GM19043 (cell line): ENCODE data around the gene SNAPIN.
"Not testable (repeated sequence)": the region's sequence is repeated elsewhere in the genome, so short reads cannot be mapped to it uniquely, and the experiment has no call there.

Experiments
- ATAC-seq: cut with Tn5 transposase; IDR thresholded peaks from one replicate; pipeline ENCODE4 v1.9.1; 2021; ENCODE audit warnings: low read depth; ENCODE audit not compliant: unreplicated experiment

The SNAPIN gene

DNA sequence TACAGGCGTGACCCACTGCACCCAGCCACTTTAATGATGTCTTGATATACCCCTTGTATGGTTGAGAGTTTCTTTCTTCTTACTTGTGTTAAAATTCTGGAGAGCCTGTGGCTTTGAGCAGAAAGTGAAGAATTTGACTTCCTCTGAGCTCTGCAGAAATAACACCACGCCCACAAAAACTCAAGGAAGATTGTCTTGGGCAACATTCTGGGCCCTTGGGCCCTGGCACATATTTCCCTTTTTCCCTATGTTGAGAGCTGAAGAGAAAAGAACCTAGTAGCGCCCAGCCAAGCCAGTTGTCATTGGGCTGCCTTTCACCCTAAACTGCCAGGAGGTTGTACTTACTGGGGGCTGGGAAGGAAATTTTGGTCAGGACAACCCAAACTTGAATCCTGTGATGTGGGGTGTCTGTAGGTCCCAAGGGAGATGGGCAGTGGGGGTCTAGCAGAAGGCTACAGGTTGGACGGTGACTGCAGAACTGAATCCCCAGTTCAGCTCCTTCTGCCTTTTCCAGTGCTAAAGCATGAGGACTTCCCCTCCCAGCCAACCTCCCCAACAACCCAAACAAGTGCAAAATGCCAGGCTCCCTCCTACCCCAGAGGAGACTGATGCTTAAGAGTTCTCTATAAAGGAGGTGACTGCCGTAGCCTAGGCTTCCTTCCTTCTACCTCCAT lies 11.7 kb upstream of the SNAPIN start:
- no peak for ATAC-seq

DNA sequence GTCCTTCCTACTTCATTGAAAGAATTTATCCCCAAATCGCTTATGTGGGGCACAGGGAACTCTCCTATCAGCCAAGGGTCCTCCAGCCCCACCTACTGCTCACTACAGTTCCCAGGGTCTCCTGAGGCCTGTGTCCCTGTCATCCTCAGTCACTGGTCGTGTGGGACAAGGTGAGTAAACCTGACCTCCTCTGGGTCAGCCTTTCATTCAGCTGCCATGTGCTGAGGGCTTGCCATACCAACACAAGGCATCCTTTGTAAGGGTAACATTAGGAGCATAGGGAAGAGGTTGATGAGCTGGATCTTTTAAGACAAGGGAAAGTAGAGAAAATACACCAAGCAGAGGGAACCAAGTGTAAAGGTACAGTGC lies 11.2 kb upstream of the SNAPIN start:
- ATAC-seq, result no peak

DNA sequence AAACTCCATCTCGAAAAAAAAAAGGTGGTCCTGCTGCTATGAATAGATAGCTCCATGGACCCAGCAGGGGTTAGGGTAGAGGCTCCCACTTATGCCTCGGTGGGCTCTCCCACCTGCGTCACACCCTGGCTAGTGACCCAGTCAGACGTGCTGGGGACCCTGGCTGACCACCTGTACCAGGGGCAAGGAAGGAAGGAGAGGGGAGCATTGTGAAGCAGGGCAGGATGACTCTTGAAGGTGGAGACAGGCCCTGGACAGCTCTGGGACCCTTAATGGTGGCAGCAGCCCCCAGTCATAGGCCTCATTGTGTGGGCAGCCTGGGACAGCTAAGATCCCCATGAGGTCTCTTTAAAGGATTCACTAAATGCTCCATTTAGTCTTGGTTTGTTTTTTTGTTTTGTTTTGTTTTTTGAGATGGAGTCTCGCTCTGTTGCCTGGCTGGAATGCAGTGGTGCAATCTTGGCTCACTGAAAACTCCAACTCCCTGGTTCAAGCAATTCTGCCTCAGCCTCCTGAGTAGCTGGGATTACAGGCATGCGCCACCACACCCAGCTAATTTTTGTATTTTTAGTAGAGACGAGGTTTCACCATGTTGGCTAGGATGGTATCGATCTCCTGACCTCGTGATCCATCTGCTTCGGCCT lies 10.4 kb upstream of the SNAPIN start:
- no peak for ATAC-seq

DNA sequence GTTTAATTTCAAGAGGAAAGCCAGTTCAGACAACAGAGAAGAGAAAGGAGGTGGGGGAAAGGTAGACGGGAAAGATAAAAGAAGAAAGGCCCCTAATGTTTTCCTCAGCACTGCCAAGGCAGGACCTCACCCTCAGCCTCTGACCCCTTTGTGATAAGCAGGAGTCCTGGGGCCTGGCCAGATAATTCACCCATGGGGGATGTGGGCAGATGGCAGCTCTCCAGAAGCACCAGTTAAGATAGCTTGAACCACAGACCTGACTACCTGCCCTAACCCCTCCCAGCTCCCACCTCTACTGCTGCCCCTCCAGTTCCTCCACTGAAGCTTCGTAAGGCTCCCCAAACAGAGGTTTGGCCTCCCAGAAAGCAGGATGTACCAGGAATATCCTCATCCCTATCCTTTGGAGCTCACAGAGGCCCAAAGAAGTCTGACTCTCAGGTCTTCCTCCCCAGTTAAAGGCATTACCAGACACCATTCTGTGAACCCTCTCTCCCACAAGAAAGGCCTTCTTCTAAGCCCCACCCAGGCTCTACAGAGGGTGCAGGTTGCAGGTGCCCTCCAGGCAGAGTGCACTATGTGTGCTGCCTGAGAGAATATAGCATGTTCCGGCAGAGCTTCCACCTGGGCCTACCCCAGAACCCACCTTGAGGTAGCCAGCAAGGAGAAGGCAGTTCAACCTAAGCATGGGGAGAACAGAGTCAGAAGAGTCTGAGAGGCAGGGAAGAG lies 9.2 kb upstream of the SNAPIN start:
- no peak for ATAC-seq

DNA sequence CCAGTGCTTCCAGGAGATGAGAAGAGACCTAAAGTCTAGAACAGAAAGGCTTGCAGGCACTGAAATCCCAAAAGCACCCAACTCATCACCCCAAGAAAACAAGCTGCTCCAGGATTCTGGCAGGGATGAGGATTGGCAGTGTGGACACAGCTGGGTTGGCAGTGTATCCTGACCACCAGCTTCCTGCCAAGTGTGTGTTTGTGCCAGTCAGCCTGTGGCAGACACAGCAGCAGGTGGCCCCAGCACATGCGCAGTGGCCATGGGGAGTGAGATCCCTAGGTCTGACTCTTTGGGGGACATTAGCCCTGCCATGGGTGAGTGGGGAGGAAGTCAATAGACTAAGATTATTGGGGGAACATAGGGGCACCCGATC lies 8.7 kb upstream of the SNAPIN start:
- no peak for ATAC-seq

DNA sequence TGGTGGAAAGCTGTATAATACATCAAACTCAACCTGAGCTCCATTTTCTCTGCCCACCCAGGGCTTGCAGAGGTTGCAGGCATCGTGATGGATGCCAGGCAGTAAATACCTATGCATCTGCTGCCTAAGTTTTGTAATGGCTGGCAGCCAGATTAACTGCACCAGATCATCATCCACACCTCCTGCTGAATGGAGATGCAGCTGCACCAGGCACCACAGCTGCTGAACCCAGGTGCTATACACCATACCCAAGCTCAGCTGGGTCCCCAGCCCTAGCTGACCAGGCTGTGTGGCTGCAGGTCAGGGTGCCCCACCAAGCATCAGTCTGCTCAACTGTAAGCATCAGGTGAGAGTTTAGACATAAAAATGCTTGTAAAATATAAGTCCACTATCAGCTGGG lies 6.7 kb upstream of the SNAPIN start:
- ATAC-seq, result no peak

DNA sequence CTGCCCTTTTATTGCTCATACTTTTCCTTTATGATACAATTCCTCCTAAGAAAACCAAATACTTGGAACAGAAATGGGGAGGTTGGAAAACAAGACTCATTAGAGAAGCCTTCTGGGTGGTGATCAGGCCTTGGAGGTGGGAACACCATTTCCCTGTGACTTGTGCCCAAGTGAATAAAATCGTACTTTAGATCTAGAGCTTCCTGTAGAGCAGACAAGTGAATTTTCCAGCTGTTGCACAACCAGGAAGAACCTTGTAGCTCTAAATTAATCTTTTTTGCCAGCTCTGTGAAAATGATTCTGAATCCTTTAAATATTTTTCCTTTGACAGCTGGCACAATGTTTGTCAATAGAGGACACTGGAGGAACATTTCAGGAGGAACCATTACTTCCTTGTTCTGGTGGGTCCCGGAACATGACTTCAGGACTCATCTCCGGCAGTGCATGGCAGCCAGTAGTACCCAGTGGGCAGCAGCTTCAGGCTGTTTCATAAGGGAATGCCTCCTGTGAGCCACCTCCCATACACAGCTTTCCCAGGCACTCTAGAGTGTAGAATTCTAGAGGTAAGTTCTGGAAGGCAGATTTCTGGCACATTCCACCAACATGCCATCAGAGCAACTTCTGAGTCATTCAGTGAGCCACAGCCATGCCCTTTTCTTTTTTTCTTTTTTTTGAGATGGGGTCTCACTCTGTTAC lies 5.5 kb upstream of the SNAPIN start:
- ATAC-seq, result no peak

DNA sequence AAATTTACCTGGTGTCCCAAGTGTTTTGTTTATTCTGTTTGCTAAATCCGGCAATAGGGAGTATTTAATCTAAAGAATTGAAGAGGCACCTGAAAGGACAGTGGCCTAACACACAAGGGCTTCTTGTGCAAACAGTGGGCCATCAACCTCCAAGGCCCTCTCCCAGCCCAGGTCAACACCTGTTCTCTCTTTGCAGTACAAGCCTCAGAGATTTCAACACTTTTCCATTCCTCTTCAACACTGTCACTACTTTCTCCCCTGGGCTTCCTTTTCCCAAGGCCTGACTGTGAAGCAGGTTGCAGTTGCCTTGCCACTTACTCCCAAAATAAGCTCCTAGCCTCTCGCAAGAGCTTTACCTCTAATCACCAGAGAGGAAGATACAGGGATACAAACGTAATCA lies 3.2 kb upstream of the SNAPIN start:
- ATAC-seq, result no peak

DNA sequence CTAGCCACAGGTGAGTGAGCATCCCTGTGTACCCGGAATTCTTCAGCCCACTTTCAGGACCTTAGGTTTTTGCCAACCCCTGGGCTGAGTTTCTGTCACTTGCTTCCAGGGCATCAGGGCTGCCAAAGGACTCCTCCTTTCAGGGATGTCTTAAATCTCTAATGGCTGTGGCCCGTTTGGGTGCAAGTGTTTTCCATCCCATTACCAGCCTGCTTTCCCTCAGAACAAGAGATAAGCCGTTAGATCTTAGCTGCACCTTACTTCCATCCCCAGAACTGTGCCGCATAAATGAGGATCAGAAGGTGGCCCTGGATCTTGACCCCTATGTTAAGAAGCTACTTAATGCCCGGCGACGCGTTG lies 652 bp downstream of the SNAPIN start:
- no peak for ATAC-seq

DNA sequence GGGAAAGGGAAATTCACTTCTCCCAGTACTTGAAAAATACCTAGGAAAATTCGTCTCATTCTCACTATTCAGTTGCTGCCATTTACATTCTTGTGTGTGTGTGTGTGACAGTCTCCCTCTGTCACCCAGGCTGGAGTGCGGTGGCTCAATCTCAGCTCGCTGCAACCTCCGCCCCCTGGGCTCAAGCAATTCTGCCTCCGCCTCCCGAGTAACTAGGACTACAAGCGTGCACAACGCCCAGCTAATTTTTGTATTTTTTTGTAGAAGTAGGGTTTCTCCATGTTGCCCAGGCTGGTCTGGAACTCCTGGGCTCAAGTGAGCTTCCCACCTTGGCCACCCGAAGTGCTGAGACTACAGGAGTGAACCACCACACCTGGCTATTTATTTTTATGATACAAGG lies 1.2 kb downstream of the SNAPIN start:
- ATAC-seq, result no peak

DNA sequence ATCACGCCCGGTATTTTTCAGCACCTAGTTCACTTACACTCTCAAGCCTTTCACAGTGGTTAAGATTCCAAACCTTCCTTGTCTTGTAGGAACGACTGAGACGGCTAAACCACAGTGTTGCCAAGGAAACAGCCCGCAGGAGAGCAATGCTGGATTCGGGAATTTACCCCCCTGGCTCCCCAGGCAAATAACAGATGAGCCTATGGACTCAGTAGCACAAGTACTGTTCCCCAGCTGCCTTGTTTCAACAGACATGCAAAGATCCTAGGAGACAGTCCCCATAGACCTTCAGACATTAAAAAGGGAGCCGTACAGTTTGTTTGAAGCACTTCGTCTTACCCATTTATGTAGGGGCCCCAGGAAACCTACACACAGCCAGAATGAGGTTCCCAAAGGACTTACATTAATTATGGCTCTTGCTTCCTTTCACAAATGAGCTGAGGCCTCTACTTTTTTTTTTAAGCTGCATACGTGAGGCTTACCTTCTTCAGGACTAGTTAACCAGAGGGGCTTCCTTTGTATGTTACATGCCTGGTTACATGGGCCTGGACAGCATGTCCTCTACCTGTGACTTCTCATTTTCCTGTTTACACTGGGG lies 2.7 kb downstream of the SNAPIN start:
- no peak for ATAC-seq

DNA sequence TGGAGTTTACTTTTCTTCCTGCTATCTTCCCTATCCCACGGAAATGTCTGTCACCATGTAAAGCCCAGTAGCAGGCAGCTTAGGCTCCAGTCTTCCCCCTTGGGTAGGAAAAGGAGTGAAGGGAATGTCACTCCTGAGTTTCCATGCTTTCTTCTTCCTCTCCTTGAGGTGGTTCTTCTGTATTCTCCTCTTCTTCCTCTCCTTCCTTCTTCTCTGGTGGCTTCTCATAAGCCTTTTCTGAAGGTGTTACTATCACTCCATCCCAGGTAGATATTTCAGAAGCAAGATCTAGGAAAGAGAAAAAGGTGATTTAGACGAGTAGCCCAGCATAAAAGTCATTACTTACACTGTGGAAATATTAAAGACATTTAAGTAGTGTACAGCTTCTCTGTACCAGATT lies 3.8 kb downstream of the SNAPIN start:
- no peak for ATAC-seq

DNA sequence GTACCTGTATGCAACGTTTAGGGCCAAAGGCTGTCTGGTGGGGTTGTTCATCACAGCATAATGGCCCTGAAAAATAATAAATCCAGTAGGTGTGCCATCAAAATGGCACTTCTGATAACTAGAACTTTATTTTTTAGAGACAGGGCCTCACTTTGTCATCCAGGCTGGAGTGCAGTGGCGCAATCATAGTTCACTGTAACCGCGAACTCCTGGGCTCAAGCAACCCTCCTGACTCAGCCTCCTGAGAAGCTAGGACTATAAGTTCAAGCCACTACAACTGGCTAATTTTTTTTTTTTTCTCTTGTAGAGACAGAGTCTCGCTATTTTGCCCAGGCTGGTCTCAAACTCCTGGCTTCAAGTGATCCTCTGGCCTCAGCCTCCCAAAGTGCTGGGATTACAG lies 4.7 kb downstream of the SNAPIN start:
- no peak for ATAC-seq

DNA sequence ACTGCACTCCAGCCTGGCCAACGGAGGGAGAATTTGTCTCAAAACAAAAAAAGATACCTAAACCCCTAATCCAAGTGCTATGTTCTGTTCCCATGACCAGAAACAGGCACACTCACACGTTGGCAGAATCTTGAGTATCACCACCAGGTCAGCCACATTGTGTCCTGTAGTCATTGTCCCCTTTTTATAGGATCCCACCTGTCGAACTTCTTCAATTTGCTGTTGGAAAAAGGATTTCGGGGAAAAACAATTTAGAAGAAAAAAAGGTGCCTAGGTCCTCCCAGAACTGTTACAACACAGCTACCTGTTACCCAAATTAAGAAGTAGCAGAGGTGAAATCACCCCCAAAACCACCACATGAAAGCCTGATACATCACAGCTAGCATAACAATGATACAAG lies 8.9 kb downstream of the SNAPIN start:
- ATAC-seq, result no peak

DNA sequence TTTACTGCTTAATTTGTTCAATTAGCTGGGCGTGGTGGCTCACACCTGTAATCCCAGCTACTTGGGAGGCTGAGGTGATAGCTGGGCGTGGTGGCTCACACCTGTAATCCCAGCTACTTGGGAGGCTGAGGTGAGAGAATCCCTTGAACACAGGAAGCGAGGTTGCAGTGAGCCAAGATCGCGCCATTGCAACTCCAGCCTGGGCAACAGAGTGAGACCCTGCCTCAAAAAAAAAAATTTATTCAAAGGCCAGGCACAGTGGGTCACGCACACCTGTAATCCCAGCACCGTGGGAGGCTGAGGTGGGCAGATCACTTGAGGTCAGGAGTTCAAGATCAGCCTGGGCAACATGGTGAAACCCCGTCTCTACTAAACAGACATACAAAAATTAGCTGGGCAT lies 10.2 kb downstream of the SNAPIN start:
- not testable (repeated sequence) for ATAC-seq

DNA sequence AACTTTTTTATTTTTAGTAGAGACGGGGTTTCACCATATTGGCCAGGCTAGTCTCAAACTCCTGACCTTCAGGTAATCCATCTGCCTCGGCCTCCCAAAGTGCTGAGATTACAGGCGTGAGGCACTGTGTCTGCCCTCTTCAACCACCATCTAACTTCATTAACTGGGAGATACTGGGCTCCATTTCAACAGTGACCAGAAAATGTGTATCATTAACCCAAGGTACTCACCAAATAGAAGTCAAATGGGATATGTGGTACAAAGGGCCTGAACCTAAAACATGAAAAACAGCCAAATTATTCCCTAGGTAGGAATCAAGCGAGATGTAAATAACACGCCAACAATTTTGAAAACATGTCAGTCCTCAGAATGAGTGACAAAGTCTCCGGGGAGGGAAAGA lies 11.1 kb downstream of the SNAPIN start:
- no peak for ATAC-seq

DNA sequence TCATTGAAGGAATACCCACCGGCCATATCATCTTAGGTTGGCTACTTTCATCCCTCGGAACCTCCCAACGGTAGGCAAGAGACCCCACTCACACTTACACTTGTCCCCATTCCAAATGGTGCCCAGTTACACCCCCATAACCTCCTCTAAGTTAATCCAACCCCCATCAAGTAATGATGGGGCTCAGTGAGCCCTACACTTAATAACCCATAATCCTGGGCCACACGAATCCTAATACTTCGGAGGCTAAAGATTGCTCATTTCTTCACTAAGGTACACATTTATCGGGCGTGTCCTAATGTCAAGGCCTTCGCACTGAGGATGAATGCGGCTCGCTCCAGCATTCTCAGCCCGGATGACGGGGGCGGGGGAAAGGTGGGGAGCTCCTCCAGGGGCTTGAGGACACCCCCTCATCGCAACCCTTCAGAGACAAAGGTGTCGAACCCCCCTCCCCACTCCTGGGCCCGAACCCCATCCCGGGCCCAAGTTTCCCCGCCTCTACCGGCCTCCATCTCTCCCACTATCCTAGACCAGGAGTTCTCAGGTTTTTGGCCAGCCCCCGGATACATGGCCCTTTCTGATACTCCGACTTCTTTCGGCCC lies 11.9 kb downstream of the SNAPIN start:
- ATAC-seq, result no peak

DNA sequence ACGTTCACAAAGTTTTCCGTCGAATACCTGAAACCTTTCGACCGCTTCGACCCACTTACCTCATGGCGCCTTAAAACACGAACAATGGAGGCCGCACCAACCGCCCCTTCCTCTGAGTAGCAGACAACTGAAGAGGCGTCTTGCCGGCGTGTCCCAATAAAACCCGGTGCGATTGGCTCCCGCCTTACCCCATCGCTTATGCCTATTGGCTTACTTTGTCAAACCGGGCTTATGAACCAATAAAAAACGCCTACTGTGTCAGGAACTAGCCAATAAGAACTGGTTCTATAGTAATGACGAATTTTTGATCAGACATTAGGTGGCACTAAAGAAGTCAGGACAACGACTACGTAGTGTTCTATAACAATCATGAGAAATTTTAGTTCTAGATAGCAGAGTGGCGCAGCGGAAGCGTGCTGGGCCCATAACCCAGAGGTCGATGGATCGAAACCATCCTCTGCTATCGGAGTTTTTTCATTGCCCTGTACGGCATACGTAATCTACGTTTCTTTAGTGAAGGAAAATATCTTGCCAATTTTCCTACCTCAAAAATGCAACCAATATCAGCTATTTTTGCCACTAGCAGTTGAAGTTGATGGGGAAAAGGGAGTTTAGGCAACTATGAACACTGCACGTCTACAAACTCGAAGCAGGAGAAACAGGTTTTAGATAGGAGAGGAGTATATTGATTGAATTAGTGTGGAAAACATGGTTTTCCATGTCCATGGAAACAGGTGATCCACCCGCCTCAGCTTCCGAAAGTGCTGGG lies 12.5 kb downstream of the SNAPIN start, which contains the start of gene ILF2:
Gene ILF2 (minus strand): TSS at position 135 of the 769 bp plus-strand sequence. CDS start 71 bp downstream, at position 64.
- ATAC-seq, result peak; percentile 95

DNA sequence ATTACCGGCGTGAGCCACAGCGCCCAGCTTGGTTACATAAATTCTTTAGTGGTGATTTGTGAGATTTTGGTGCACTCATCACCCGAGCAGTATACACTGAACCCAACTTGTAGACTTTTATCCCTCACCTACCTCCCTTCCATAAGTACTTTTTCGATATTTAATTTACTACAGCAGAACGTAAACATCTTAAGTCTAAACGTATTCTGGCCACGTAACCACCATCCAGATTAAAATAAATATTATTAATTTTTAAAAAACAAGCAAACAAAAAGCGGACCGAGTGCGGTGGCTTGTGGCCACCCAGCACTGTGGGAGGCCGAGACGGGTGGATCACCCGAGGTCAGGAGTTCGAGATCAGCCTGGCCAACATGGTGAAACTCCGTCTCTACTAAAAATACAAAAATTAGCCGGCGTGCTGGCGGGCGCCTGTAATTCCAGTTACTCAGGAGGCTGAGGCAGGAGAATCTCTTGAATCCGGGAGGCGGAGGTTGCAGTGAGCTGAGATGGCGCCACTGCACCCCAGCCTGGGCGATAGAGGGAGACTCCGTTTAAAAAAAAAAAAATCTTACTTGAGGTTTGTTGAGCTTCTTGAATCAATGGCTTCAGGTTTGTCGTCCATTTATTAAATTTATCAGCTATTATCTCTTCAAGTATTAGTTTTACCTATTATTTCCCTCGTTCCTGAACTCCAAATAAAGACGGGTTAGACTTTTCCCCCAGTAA lies 13.3 kb downstream of the SNAPIN start:
- peak; percentile 17 for ATAC-seq
